Measurements from ENCODE around the gene GALNT10.
A peak's percentile ranks its signal among the peaks of the same experiment; 100 is the strongest.
"Not testable (repeated sequence)": the region's sequence is repeated elsewhere in the genome, so short reads cannot be mapped to it uniquely, and the experiment has no call there.

Gene GALNT10, protein sequence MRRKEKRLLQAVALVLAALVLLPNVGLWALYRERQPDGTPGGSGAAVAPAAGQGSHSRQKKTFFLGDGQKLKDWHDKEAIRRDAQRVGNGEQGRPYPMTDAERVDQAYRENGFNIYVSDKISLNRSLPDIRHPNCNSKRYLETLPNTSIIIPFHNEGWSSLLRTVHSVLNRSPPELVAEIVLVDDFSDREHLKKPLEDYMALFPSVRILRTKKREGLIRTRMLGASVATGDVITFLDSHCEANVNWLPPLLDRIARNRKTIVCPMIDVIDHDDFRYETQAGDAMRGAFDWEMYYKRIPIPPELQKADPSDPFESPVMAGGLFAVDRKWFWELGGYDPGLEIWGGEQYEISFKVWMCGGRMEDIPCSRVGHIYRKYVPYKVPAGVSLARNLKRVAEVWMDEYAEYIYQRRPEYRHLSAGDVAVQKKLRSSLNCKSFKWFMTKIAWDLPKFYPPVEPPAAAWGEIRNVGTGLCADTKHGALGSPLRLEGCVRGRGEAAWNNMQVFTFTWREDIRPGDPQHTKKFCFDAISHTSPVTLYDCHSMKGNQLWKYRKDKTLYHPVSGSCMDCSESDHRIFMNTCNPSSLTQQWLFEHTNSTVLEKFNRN

DNA sequence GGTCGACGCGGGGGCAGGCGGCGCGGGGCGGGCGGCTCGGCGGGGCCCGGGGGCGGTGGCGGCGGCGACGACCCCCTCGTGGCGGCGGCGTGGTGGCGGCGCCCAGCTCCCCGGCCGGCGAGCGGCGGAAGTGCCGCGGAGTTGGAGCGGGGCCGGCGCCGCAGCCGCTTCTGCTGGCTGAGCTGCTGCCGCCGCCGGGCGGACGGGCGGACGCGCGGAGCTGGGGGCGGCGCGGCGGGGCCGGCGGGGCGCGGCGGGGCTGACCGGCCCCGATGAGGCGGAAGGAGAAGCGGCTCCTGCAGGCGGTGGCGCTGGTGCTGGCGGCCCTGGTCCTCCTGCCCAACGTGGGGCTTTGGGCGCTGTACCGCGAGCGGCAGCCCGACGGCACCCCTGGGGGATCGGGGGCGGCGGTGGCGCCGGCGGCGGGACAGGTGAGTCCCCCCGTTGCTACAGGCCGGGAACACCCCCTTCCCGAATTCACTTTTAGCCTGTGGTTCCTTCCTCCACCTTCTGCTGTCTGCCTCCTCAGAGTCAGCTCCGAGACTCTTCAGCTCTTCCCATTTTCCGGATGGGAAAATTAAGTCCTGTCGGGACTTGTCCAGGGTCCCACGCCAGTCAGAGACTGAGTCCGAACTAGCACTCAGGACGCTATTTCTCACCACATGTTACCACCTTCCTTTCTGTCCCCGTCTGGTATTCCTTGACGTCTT, at the start of gene GALNT10:
Gene GALNT10, plus strand, starts transcription at position 139 of the 710 bp plus-strand sequence. Its CDS starts 134 bp downstream, at position 273.
- DNase-seq = peak in 39 of 42 donors; percentile 35 to 83 (median 67)
- intact Hi-C loops (cut with DNase I) = loop anchor here (2.0 kb wide), 1 partner anchor 214 kb away; no protein-coding TSS in a partner anchor

DNA sequence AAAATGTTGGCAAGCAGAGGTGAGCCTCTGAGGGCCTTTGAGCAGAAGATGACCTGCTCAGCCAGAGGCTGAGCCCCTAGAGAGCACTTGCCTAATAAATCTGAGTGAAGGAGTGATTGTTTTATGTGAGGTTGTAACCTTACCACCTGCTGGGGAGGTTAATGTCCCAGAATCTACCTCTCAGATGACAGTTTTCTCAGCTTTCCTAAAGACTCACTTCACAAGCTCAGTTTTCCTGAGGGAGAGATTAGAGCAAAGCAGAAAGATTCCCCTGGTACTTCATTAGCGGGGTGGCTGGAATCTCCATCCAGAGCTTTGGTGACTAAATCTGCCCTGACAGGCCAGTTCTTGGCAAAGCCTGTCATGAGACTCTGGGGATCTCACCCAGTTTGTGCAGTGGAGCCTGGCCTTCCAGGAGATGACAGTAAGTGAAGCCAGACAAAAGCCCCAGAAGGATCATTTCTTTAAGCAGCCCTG, 48.8 kb upstream of the GALNT10 start:
- peak in 4 of 42 donors; percentile 11 to 50 (median 28) for DNase-seq
- intact Hi-C loops (cut with DNase I) = no loop called here

DNA sequence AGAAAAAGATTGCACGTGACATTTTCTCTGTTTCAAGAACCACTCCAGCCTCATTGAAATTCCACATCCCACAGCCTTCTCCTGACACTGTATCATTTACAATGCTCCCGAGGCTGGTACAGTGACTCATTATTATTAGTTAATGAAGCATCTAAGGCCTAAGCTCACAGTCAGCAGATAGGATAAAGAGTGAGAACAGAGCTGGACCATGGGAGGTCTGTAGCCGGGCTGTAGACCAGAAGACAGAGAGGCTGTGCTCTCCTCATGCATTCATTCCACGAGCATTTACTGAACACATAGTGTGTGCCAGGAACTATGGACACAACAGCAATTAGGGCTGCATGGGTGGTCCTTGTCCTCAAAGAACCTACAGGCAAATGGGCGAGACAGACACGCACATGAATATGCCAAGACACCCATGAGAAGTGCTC, 47.3 kb upstream of the GALNT10 start:
- DNase-seq = peak in 4 of 42 donors; percentile 7 to 51 (median 12)
- intact Hi-C loops (cut with DNase I) = no loop called here

DNA sequence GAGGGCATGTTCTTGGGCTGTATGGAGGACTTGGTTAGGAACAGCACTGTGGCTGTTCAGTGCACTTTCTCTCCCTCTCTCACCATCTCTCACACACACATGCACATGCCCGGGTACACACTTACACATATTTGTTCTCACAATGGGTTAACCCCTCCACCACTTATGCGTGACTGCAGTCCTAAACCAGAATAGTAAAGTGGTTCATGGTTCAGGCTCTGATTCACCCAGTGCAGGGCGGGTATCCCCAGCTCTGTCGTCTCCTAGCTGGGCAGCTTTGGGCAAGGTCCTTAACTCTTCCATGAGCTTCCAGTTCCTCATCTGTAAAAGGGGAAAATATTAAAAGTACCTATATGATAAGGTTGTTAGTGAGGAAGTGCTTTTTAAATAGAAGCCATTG, 45.3 kb upstream of the GALNT10 start:
- intact Hi-C loops (cut with DNase I) = no loop called here
- DNase-seq = no peak

DNA sequence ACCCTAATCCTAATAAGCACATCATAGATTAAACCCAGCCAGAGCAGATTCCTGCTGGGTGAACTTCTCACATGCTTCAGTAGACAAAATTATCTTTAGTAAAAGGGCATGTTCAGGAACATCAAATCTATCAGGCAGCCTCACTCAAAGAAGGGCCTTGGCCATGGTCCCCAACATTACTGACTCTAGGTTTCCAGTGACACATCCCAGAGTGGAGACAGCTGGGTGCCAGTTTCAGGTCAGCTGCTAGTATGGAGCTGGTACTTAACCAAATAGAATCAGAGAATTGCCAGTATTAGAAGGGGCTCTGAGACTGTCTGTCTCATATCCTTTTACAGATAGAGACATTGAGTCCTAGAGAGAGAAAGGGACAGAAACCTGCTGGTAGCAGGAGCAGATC, 44.1 kb upstream of the GALNT10 start:
- intact Hi-C loops (cut with DNase I) = no loop called here
- DNase-seq = no peak

DNA sequence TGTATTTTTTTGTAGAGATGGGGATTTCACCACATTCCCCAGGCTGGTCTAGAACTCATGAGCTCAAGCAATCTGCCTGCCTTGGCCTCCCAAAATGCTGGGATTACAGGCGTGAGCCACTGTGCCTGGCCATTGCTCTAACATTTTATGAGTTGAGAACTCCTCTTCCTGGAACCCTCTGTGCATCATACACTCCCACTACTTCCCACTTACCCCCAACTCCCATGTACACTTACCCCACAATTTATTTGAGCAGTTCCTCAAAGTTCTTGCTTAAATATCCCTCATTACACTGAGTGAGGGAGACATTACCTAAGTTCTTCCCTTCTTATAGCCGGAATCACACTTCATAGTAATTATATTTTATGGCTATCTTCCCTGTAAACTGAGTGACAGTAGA, 42.9 kb upstream of the GALNT10 start:
- DNase-seq = no peak
- intact Hi-C loops (cut with DNase I) = no loop called here

DNA sequence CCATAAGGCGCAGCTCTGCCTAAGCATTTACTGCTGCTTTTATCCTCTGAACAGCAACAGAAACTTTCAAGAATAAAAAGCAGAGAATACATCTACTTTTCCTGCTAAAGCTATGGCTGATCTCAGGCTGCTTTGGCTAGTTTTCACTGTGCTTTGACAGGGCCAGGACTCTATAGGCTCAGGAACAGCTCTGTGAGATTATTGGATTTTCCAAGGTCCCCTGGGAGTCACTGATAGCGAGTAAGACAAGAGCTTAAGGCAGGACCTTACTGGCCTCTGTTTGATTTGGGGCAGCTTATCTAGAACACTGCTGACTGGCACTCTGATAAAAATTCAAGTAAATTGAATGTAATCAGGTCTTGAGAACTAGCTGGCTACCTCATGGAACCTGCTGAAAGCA, 40.1 kb upstream of the GALNT10 start:
- DNase-seq; intact Hi-C loops (cut with DNase I): not testable (repeated sequence)

DNA sequence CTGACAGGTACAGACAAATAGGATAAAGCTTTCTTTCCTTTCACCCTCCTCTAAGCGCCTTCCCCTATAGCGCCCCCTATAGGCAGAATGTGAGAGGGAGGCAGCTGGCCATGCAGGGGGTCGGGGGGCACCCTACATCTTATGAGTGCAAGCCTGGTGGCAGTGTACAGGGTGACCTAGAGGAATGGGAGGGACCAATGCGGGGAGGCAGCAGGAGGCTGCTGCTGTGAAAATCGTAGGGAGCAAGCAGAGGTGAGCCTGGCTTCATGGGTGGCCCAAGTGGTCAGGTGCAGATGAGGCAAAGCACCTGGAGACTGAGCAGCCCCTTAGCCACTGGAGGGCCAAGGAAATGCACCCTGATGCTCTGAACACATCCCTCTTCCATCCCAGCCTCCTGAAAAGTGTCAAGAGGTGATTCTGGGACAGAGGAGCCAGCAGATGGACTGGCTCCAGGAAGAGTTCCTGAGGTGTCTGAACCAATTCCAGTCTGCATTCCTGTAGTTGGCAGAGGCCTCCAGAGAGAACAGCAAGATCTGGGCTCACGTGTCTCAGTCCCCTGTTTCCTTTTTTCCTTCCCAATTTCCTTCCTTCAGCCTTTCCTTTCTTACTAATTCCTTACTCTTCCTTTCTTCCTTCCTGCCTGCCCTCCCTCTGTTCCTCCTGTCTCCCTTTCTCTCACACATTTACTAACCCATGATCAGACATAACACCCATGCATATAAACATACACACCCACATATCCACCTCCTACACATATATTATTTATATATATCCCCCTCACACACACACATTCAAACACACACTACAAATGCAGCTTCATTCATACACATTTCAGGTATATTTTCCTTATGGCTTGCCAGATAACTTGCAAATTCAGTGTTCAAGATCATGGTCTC, 32.8 kb upstream of the GALNT10 start:
- DNase-seq = no peak
- intact Hi-C loops (cut with DNase I) = no loop called here

DNA sequence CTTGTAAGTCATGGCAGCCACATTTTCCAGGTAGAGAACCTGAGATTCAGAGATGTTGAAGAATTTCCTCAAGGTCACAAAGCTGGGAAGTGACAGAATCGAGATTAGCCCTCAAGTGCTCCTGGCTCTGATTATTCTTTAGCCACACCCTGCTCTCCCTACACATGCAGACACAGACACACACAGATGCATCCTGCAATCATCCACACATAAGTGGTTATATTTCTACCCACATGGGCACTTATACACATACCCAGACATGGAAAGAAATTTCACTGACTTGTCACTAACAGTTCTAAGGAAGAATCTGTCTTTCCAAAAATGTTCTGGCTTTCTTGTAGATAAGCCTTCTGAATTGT, 32.2 kb upstream of the GALNT10 start:
- no peak for DNase-seq
- intact Hi-C loops (cut with DNase I) = no loop called here

DNA sequence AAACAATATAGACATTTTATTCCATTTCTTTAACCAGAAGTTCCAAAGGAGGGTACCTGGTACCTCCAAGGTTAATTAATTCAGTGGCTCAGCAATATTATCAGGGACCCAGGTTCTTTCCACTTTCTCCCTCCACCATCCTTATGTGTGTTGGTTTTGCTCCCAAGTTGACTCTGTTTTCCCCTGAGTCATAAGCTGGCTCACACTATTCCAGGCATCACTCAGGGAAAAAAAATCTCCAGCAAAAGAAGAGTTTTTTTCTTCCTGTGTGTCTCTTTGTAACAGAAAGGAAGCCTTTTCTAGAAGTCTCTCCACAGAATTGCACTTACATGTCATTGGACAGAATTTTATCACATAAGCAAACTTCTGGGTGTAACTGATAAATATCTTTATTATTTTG, 31.2 kb upstream of the GALNT10 start:
- DNase-seq = no peak
- intact Hi-C loops (cut with DNase I) = no loop called here

DNA sequence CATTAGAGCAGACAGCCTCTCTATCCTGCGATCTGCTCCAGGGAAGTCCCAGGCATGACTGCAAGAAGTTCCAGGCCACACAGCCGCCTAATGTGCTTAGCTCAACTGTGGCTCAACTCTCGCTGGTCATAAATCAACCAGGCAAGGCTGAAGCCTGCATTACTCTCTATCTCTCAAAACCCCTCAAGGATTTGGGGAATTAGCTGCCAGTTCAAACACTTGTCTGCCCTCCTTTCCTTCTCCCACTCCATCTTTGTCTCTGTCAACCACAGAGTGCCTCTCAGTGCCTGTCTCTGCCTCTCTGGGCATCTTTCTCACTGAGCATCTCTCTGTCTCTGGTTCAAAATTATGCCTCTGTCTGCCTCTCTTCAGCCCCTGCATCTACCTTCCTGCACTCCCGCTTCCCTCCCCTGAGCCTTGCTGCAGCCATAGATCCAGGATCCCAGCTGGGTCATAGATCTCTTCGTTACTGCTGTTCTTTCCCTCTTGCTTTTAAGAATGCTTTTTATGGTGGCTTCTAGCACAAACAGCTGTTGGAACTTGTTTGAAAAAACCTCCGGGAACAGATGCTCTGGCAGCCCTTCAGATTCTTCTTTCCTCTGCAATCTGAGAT, 27.9 kb upstream of the GALNT10 start:
- DNase-seq = no peak
- intact Hi-C loops (cut with DNase I) = no loop called here

DNA sequence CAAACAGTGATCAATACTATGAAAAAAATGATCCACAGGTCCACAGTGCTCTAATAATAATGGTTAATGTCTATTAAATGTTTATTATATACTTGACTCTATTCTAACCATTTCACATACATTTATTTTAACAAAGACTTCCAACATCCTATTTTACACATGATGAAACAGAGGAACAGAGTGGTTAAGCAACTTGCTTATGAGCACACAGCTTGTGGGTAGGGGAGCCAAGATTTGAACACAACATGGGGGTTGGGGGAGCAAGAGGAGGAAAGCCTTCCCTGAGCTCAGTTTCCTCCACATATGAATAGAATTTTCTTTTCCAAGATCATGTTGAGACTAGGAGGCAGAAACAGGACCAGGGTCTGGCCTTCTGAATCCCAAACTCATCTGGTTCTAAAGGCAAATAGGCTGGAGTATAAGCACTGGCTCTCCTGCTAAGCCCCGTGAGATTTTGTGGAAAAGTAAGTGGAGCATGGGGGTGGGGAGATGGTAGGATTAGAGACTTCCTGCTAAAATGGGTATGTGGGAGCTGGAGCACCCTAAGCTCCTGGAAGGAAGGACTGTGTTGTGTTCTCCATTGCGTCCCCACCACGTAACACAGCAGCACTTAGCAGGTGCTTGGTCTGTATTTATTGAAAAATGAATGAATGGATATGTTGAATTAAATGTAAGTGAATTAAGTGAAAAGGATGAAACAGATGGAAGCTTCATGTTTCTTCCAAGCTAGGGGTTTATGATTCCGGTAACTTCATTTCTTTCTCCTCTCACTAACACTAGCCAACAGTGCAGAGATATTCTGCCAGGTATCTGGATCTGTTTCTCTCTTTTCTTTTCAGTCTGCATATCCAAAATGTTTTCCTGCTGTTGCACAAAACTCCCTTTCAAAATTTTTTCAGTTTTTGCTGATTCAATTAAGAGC, 26.9 kb upstream of the GALNT10 start:
- intact Hi-C loops (cut with DNase I) = no loop called here
- DNase-seq = no peak

DNA sequence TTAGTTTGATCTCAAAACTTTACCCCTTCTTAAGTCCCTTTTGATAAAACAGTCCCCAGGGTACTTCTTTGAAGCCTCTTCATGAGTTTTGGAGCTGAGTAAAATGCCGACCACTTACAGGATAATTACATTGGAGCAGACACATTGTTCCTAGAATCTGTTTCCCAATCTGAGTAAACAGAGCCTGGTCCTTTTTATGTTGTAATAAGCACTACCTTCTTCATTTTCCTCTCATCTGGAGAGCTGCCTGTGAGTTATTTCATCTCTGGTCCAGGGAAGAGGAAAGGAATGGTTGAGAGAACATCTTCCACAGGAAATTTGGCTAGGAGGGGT, 26.3 kb upstream of the GALNT10 start:
- no peak for DNase-seq
- intact Hi-C loops (cut with DNase I) = no loop called here

DNA sequence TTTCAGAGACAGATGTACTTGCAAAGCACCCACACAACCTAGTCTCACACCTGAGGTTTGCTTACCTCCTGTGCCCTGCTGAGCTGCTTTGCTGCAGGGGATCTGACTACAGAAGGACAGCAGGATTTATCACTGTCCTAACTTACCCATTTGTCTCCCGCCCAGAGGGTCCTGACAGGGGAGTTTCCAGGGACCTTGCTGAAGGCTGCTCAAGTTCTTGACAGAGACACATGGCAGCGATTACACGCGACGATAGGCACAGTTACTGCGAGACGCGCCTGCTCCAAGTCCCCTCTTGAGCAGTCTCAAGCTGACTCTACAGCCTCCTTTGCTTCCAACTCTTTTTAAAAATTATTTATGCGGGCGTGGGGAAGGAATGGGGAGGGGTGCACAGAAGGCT, 24.6 kb upstream of the GALNT10 start:
- no peak for DNase-seq
- intact Hi-C loops (cut with DNase I) = no loop called here

DNA sequence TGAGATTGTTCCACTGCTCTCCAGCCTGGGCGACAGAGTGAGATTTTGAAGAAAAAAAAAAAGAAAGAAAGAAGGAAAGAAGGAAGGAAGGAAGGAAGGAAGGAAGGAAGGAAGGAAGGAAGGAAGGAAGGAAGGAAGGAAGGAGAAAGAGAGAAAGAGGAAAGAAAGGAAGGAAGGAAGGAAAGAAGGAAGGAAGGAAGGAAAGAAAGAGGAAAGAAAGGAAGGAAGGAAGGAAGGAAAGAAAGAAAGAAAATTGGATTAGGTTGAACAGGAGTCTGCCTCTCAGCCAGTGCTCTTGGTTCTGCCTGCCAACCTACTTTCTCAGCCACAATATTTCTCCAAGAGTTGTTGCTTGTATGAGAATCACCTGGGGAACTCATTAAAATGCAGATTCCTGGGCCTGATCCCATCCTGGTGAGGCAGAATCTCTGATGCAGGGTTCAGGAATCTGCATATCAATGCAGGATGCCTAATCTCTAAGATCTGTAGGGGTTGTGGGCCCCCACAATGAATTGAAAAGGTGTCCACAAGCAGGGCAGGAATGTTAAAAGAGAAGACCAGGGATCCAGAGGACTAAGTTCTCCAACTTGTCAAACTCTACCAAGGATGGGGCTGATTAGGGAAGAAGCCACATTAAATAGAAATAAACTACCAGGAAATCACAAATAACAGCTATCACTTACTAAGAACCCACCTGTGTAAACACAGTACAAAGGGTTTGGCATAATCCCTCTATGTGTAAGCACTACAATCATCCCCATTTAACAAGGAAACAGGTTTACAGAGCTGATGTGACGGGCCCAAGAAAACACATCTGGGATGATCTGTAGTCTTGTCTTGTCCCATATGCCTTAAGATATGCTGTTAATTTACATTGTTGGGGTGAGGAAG, 23.4 kb upstream of the GALNT10 start:
- intact Hi-C loops (cut with DNase I) = no loop called here
- no peak for DNase-seq

DNA sequence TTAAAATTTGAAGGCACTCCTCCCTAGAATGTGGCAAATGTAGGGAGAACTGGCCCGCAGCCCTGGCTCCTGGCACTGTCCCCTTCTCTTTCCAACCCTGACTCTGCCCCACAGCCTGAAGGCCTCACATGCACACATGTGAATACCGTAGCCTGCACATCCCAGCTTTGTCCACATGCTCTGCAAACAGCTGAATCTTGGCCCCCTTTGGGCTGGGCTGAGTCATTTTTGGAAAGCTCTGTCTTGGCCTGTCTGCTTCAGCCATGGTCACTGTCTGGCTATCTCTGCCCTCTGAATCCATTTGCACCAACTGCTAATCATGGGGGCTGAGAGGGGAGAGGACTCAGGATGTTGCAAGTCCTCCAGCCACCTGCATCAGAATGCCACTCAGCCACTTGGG, 22.1 kb upstream of the GALNT10 start:
- DNase-seq = no peak
- intact Hi-C loops (cut with DNase I) = no loop called here

DNA sequence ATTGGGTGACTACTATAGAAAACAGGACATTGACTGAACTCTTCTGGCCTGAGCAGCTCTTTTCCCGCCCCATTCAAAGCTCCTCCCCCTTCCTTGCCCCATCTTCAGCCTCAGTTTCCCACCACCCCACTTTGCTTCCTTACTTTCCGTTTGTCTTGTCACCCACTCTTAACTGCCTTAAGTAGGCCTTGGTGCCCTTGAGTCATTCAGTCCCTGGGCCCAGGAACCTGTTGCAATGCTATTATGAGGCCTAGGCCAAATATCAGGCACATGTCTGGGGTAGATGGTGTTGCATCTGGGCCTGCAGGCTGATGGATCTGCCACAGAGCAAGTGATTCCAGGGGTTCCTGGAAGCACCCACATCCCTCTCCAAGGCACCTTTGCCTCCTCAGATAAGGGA, 17.7 kb upstream of the GALNT10 start:
- intact Hi-C loops (cut with DNase I) = loop anchor here (10.0 kb wide), 1 partner anchor 98 kb away; no protein-coding TSS in a partner anchor
- DNase-seq = no peak

All from head of caudate nucleus (tissue), 42 donors.